Measurements from ENCODE around the gene TCERG1L.

DNA sequence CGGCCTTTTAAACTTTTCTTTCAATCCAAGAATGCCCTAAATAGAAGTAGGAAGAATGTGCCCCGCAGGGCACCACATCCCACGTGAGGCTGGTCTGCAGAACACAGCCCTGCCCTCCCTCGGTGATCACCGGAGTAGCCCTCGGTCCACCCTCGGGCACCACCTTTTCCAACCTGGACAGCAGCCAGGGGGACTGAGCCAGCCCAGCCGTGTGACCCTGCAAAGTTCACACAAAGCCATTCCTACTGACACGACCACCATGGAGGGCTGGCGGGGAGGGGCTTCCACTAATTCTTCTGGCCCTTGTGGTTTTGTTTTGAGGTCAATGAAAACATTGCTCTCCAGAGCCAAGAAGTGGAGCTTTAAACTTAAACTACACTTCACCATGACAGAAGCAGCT is 132.2 kb downstream of the TCERG1L start:
- TF ChIP-seq, protein P1, sequence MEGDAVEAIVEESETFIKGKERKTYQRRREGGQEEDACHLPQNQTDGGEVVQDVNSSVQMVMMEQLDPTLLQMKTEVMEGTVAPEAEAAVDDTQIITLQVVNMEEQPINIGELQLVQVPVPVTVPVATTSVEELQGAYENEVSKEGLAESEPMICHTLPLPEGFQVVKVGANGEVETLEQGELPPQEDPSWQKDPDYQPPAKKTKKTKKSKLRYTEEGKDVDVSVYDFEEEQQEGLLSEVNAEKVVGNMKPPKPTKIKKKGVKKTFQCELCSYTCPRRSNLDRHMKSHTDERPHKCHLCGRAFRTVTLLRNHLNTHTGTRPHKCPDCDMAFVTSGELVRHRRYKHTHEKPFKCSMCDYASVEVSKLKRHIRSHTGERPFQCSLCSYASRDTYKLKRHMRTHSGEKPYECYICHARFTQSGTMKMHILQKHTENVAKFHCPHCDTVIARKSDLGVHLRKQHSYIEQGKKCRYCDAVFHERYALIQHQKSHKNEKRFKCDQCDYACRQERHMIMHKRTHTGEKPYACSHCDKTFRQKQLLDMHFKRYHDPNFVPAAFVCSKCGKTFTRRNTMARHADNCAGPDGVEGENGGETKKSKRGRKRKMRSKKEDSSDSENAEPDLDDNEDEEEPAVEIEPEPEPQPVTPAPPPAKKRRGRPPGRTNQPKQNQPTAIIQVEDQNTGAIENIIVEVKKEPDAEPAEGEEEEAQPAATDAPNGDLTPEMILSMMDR (IDR thresholded peaks at IDR 0.05), result no peak
- TF ChIP-seq POLR2AphosphoS5 (IDR thresholded peaks at IDR 0.05), result no peak

Data from gastroesophageal sphincter (tissue), 3 donors.